ENCODE data around the gene CLSTN1. TPM values are rescaled to one million over a fixed set of nuclear protein-coding genes. Genes with fewer than 3 reads are reported as not detected.

CLSTN1 gene
- total and polyA plus RNA-seq, 10 of the 15 experiments (the other 5 are each of a cell fraction or from before 2014, with no cell fraction given): 2.7 to 64.4 (median 23.2) TPM

DNA sequence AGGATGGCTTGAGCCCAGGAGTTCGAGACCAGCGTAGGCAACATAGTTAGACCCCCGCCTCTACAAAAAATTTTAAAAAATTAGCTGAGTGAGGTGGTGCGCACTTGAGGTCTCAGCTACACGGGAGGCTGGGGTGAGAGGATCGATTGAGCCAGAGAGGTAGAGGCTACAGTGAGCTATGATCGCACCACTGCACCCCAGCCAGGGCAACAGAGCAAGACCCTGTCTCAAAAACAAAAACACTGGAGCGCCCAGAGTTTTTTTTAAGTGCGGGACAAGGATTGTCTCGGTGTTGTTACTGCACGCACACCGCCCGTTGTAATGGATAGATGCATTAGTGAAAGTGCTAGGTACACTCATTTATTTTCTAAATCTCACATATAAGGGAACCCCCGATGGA lies 135.2 kb downstream of the CLSTN1 start:
- intact Hi-C loops (cut with micrococcal nuclease; ENCODE audit: unreplicated experiment): loop anchor here (2.0 kb wide), 1 partner anchor 34 kb away; no protein-coding TSS in a partner anchor
- peak overlapping the region; percentile 82 for H3K27ac ChIP-seq (ENCODE audit: control insufficient read depth, insufficient read depth)
- H2AFZ ChIP-seq (ENCODE audit: control insufficient read depth, low read depth, low read length): no peak overlapping the region
- ATAC-seq (no peak), DNase-seq (ENCODE audit: low read depth, low spot score) (no peak), FAIRE-seq (peak; percentile 71)
- no peaks in the 10 kb centered on the region for H3K27me3 ChIP-seq (replicated peaks in 1 of 2; ENCODE audit: control insufficient read depth in 2 of 2, insufficient read depth in 2 of 2, low read length in 1 of 2)
- H3K4me3 ChIP-seq: peak overlapping the region; percentile 96
- SMC1A ChIA-PET (ENCODE audit: uncharacterized antibody, unreplicated experiment): interaction anchor here (0.7 to 4.7 kb wide), 5 partner anchors 32 to 124 kb away, joined by 3 to 56 read pairs (median 5); no protein-coding TSS in a partner anchor
- H3K36me3 ChIP-seq (ENCODE audit: control insufficient read depth in 2 of 2, insufficient read depth in 2 of 2, low read length in 1 of 2): peaks cover 9 to 16% of the 10 kb centered on the region in 2 experiments; a peak in 3 of 4 replicates
- no peak for TF ChIP-seq ZNF24 (IDR thresholded peaks at IDR 0.05)
- no peak for TF ChIP-seq STAT3 (IDR thresholded peaks at IDR 0.05; ENCODE audit: low read depth, low read length)
- TF ChIP-seq SRF (IDR thresholded peaks at IDR 0.05; ENCODE audit: low read depth in 2 of 2, low read length in 2 of 2): no peak
- TF ChIP-seq LARP7 (IDR thresholded peaks at IDR 0.05): no peak
- no peak for TF ChIP-seq FOXK2 (IDR thresholded peaks at IDR 0.05)
- TF ChIP-seq, protein P1, sequence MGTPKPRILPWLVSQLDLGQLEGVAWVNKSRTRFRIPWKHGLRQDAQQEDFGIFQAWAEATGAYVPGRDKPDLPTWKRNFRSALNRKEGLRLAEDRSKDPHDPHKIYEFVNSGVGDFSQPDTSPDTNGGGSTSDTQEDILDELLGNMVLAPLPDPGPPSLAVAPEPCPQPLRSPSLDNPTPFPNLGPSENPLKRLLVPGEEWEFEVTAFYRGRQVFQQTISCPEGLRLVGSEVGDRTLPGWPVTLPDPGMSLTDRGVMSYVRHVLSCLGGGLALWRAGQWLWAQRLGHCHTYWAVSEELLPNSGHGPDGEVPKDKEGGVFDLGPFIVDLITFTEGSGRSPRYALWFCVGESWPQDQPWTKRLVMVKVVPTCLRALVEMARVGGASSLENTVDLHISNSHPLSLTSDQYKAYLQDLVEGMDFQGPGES (IDR thresholded peaks at IDR 0.05): no peak
- TF ChIP-seq, protein P2, sequence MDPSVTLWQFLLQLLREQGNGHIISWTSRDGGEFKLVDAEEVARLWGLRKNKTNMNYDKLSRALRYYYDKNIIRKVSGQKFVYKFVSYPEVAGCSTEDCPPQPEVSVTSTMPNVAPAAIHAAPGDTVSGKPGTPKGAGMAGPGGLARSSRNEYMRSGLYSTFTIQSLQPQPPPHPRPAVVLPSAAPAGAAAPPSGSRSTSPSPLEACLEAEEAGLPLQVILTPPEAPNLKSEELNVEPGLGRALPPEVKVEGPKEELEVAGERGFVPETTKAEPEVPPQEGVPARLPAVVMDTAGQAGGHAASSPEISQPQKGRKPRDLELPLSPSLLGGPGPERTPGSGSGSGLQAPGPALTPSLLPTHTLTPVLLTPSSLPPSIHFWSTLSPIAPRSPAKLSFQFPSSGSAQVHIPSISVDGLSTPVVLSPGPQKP (IDR thresholded peaks at IDR 0.05; ENCODE audit: low read depth, low read length): no peak
- no peak for TF ChIP-seq BACH1 (IDR thresholded peaks at IDR 0.05; ENCODE audit: borderline replicate concordance)
- TF ChIP-seq CHD2 (IDR thresholded peaks at IDR 0.05; ENCODE audit: borderline replicate concordance, low read depth, low read length): no peak
- no TSS peak for BruUV-seq (replicated peaks)
- H3K4me1 ChIP-seq (ENCODE audit: control insufficient read depth, insufficient read depth, low read length): peaks cover 27% of the 10 kb centered on the region
- peaks cover 84% of the 10 kb centered on the region for H3K79me2 ChIP-seq (ENCODE audit: control insufficient read depth, insufficient read depth, low read length)
- in situ Hi-C loops (cut with MboI): no loop called here
- RAD21 ChIA-PET (ENCODE audit: unreplicated experiment): interaction anchor here (0.9 to 4.6 kb wide), 5 partner anchors 17 to 73 kb away, joined by 3 to 37 read pairs (median 3); partner anchors contain the start of gene PIK3CD
- POLR2A ChIA-PET: interaction anchor here (0.6 to 5.7 kb wide), 6 partner anchors 11 to 798 kb away, joined by 3 to 67 read pairs (median 7); partner anchors contain the start of genes PIK3CD and SLC25A33
- 10% methylated on average over 14 of the region's 14 CpGs for WGBS (ENCODE audit: insufficient coverage, insufficient replicate concordance, low lambda C conversion rate, missing lambda C conversion rate)
- CTCF ChIA-PET: interaction anchor here (0.6 to 5.6 kb wide), 8 partner anchors 26 to 1128 kb away, joined by 3 to 50 read pairs (median 4); no protein-coding TSS in a partner anchor
- peaks cover 2% of the 10 kb centered on the region; the same call in 1 of the 2 replicates for H4K20me1 ChIP-seq (ENCODE audit: control insufficient read depth, insufficient read depth)
- H3K9ac ChIP-seq (ENCODE audit: control insufficient read depth, insufficient read depth, low read length): peak overlapping the region; percentile 76
- no peaks in the 10 kb centered on the region for H3K9me3 ChIP-seq (replicated peaks; ENCODE audit: control insufficient read depth, insufficient read depth, low read length)
- H3K4me2 ChIP-seq (ENCODE audit: control insufficient read depth, insufficient read depth): peak overlapping the region; percentile 97
